Neural cell (in vitro differentiated cells): ENCODE measurements around the gene TBX5. TPM values are rescaled to one million over a fixed set of nuclear protein-coding genes. Genes with fewer than 3 reads are reported as not detected.

Source experiments
- H2AFZ ChIP-seq: fragments of 200-600, 300-800 bp; sonication (generic), shearing (Covaris generic); 2 replicates; pipeline ENCODE4 v1.6.0; 2014; ENCODE audit warnings: low read depth, mild to moderate bottlenecking, antibody characterized with exemption, low read length, moderate library complexity
- H3F3A ChIP-seq: fragments of 200-600 bp; shearing (Covaris generic); 2 replicates; pipeline ENCODE4 v1.6.1; 2016; ENCODE audit warnings: mild to moderate bottlenecking, moderate library complexity, mixed read lengths, antibody characterized with exemption, low read length; ENCODE audit not compliant: insufficient read depth, poor library complexity, severe bottlenecking
- H3K27ac ChIP-seq: fragments of 200-600, 300-800 bp; sonication (generic), shearing (Covaris generic); 2 replicates; pipeline ENCODE4 v1.5.1; 2014; ENCODE audit warnings: mild to moderate bottlenecking, low read length, moderate library complexity
- H3K27me3 ChIP-seq: fragments of 300-800, 200-600 bp; sonication (generic), shearing (Covaris generic); 2 replicates; pipeline ENCODE4 v1.6.0; 2014; ENCODE audit warnings: mild to moderate bottlenecking, low read depth, low read length, moderate library complexity; ENCODE audit not compliant: insufficient read depth
- H3K36me3 ChIP-seq: fragments of 300-800, 200-600 bp; sonication (generic), shearing (Covaris generic); 2 replicates; pipeline ENCODE4 v1.5.1; 2014; ENCODE audit warnings: mild to moderate bottlenecking, antibody characterized with exemption, low read length, moderate library complexity; ENCODE audit not compliant: insufficient read depth
- H3K4me2 ChIP-seq: fragments of 300-800, 200-600 bp; sonication (generic), shearing (Covaris generic); 2 replicates; pipeline ENCODE4 v1.6.0; 2014; ENCODE audit warnings: mild to moderate bottlenecking, low read length
- H3K4me3 ChIP-seq: fragments of 300-800, 200-600 bp; sonication (generic), shearing (Covaris generic); 2 replicates; pipeline ENCODE4 v1.5.1; 2014; ENCODE audit warnings: mild to moderate bottlenecking, low read length, moderate library complexity
- H3K79me2 ChIP-seq: fragments of 200-600 bp; shearing (Covaris generic); replicated peaks from 2 replicates; pipeline ENCODE4 v1.6.0; 2014; ENCODE audit warnings: mild to moderate bottlenecking, low read length, moderate library complexity; ENCODE audit not compliant: insufficient read depth
- H3K9ac ChIP-seq: fragments of 300-800, 200-600 bp; sonication (generic), shearing (Covaris generic); 2 replicates; pipeline ENCODE4 v1.6.1; 2016; ENCODE audit warnings: mild to moderate bottlenecking, low read length, mixed read lengths
- H3K9me2 ChIP-seq: fragments of 200-600 bp; shearing (Covaris generic); 2 replicates; pipeline ENCODE4 v1.6.1; 2016; ENCODE audit warnings: mild to moderate bottlenecking, low read length, mixed read lengths; ENCODE audit not compliant: insufficient read depth
- H3K9me3 ChIP-seq: fragments of 200-600, 300-800 bp; sonication (generic), shearing (Covaris generic); 2 replicates; pipeline ENCODE4 v1.6.1; 2016; ENCODE audit warnings: mild to moderate bottlenecking, mixed run types, low read length, moderate library complexity, mixed read lengths
- H4K20me1 ChIP-seq: fragments of 200-600 bp; shearing (Covaris generic); 2 replicates; pipeline ENCODE4 v1.6.1; 2016; ENCODE audit warnings: mild to moderate bottlenecking, mixed run types; ENCODE audit not compliant: insufficient read depth
- EP300 ChIP-seq: fragments of 450-650 bp; conservative IDR thresholded peaks from 2 replicates; pipeline ENCODE4 v1.6.1; 2014; ENCODE audit warnings: antibody characterized with exemption, mild to moderate bottlenecking, moderate library complexity; ENCODE audit not compliant: poor library complexity, severe bottlenecking
- EZH2 ChIP-seq: fragments of 200-600, 300-800 bp; shearing (Covaris generic), sonication (generic); IDR thresholded peaks from 2 replicates; pipeline ENCODE4 v1.6.1; 2014; ENCODE audit warnings: antibody characterized with exemption, low read length, borderline replicate concordance, mild to moderate bottlenecking; ENCODE audit not compliant: insufficient read depth, poor library complexity, severe bottlenecking
- MXI1 ChIP-seq: fragments of 450-650 bp; conservative IDR thresholded peaks from 2 replicates; pipeline ENCODE4 v1.6.1; 2014; ENCODE audit warnings: antibody characterized with exemption, mild to moderate bottlenecking; ENCODE audit not compliant: poor library complexity, severe bottlenecking
- POLR2AphosphoS5 ChIP-seq: IDR thresholded peaks from 2 replicates; pipeline ENCODE4 v1.6.1; 2012
- RAD21 ChIP-seq: fragments of 450-650 bp; conservative IDR thresholded peaks from 2 replicates; pipeline ENCODE4 v1.6.1; 2014; ENCODE audit warnings: antibody characterized with exemption, mild to moderate bottlenecking, moderate library complexity
- SMC3 ChIP-seq: fragments of 450-650 bp; conservative IDR thresholded peaks from 2 replicates; pipeline ENCODE4 v1.6.1; 2014; ENCODE audit warnings: antibody characterized with exemption, mild to moderate bottlenecking, moderate library complexity; ENCODE audit not compliant: poor library complexity
- TAF1 ChIP-seq: IDR thresholded peaks from 2 replicates; pipeline ENCODE4 v1.6.1; 2012; ENCODE audit warnings: low read depth
- polyA plus RNA-seq: library from polyadenylated mRNA; depleted of rRNA; stranded (reverse); fragments of >200 nt; gene quantifications from 2 replicates; pipeline ENCODE4 v1.2.3, GENCODE V29; 2014
- TF ChIP-seq, protein P1 (sequence below): fragments of 450-650 bp; IDR thresholded peaks from 2 replicates; pipeline ENCODE4 v1.5.1; 2014; ENCODE audit warnings: antibody characterized with exemption, mild to moderate bottlenecking, moderate library complexity; ENCODE audit not compliant: poor library complexity, severe bottlenecking
- TF ChIP-seq, protein P2 (sequence below): IDR thresholded peaks from 2 replicates; pipeline ENCODE4 v1.6.1; 2012; ENCODE audit warnings: borderline replicate concordance

Gene TBX5
- polyA plus RNA-seq, 1 donor from 2014 or later, result not detected

DNA sequence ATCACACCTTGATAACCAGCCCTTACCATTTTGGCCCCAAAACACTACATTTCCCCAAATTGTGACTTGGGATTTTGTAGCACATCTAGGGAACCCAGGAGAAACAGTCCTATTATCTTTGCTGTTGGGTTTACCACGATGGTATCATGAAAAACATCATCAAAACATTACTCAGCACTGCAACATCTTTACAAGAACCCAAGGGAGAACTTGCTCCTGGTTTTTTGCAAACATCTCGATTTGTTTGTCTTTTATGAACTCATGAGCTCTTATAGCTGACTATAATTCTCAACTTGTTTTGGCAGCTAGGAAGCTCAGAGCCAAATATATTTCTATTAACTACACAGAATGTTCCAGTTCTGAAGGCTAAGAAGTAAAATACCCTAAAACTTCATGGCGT is 65.7 kb downstream of the TBX5 start:
- TF ChIP-seq, protein P1, sequence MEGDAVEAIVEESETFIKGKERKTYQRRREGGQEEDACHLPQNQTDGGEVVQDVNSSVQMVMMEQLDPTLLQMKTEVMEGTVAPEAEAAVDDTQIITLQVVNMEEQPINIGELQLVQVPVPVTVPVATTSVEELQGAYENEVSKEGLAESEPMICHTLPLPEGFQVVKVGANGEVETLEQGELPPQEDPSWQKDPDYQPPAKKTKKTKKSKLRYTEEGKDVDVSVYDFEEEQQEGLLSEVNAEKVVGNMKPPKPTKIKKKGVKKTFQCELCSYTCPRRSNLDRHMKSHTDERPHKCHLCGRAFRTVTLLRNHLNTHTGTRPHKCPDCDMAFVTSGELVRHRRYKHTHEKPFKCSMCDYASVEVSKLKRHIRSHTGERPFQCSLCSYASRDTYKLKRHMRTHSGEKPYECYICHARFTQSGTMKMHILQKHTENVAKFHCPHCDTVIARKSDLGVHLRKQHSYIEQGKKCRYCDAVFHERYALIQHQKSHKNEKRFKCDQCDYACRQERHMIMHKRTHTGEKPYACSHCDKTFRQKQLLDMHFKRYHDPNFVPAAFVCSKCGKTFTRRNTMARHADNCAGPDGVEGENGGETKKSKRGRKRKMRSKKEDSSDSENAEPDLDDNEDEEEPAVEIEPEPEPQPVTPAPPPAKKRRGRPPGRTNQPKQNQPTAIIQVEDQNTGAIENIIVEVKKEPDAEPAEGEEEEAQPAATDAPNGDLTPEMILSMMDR, result no peak
- no peak for TF ChIP-seq SMC3
- no peak for TF ChIP-seq MXI1
- no peak for TF ChIP-seq TAF1
- TF ChIP-seq, protein P2, sequence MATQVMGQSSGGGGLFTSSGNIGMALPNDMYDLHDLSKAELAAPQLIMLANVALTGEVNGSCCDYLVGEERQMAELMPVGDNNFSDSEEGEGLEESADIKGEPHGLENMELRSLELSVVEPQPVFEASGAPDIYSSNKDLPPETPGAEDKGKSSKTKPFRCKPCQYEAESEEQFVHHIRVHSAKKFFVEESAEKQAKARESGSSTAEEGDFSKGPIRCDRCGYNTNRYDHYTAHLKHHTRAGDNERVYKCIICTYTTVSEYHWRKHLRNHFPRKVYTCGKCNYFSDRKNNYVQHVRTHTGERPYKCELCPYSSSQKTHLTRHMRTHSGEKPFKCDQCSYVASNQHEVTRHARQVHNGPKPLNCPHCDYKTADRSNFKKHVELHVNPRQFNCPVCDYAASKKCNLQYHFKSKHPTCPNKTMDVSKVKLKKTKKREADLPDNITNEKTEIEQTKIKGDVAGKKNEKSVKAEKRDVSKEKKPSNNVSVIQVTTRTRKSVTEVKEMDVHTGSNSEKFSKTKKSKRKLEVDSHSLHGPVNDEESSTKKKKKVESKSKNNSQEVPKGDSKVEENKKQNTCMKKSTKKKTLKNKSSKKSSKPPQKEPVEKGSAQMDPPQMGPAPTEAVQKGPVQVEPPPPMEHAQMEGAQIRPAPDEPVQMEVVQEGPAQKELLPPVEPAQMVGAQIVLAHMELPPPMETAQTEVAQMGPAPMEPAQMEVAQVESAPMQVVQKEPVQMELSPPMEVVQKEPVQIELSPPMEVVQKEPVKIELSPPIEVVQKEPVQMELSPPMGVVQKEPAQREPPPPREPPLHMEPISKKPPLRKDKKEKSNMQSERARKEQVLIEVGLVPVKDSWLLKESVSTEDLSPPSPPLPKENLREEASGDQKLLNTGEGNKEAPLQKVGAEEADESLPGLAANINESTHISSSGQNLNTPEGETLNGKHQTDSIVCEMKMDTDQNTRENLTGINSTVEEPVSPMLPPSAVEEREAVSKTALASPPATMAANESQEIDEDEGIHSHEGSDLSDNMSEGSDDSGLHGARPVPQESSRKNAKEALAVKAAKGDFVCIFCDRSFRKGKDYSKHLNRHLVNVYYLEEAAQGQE, result no peak
- no peak for TF ChIP-seq POLR2AphosphoS5
- TF ChIP-seq EP300, result no peak
- no peak for TF ChIP-seq RAD21
- no peak for TF ChIP-seq EZH2
- no peak overlapping the region for H3K4me3 ChIP-seq
- H3K36me3 ChIP-seq, result no peaks in the 10 kb centered on the region
- no peak overlapping the region for H3K4me2 ChIP-seq
- no peaks in the 10 kb centered on the region for H3K79me2 ChIP-seq
- H3K9ac ChIP-seq, result no peak overlapping the region
- H3K9me3 ChIP-seq, result no peaks in the 10 kb centered on the region
- H3K27ac ChIP-seq, result no peak overlapping the region
- H2AFZ ChIP-seq, result no peak overlapping the region
- no peaks in the 10 kb centered on the region for H3K27me3 ChIP-seq
- no peaks in the 10 kb centered on the region for H3F3A ChIP-seq
- no peaks in the 10 kb centered on the region for H3K9me2 ChIP-seq
- H4K20me1 ChIP-seq, result no peaks in the 10 kb centered on the region

DNA sequence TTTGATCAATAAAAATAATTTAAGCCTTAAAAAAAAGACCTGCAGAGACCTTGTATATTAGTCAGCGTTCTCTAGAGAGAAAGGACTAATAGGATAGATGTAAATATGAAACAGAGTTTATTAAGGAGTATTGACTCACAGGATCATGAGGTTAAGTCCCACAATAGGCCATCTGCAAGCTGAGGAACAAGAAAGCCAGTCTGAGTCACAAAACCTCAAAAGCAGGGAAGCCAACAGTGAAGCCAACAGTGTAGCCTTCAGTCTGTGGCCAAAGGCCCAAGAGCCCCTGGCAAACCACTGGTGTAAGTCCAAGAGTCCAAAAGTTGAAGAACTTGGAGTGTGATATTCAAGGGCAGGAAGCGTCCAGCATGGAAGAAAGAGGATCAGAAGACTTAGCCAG is 66.3 kb downstream of the TBX5 start:
- Histone ChIP-seq H3F3A (no peaks in the 10 kb centered on the region), H3K4me3 (no peak overlapping the region), H3K36me3 (no peaks in the 10 kb centered on the region), H4K20me1 (no peaks in the 10 kb centered on the region), H3K79me2 (no peaks in the 10 kb centered on the region), H3K9me2 (no peaks in the 10 kb centered on the region), H3K27me3 (no peaks in the 10 kb centered on the region), H3K9ac (no peak overlapping the region), H3K27ac (no peak overlapping the region), H3K9me3 (no peaks in the 10 kb centered on the region), H2AFZ (no peak overlapping the region), H3K4me2 (no peak overlapping the region)
- TF ChIP-seq, protein P1, result no peak
- TF ChIP-seq EP300 (no peak), POLR2AphosphoS5 (no peak), RAD21 (no peak)
- TF ChIP-seq, protein P2, result no peak
